Smooth muscle cell (in vitro differentiated cells): ENCODE data around the gene CLTB. TPM values are rescaled to one million over a fixed set of nuclear protein-coding genes. Genes with fewer than 3 reads are reported as not detected.

Experiments
- DNase-seq: peaks from one replicate; lab custom pipeline; 2025; ENCODE audit not compliant: unreplicated experiment; lab: John Stamatoyannopoulos, UW
- H2AFZ ChIP-seq: fragments of 200-600 bp; sonication (generic); 2 replicates; pipeline ENCODE4 v1.6.0; 2016; ENCODE audit warnings: antibody characterized with exemption, low read depth, mild to moderate bottlenecking
- H3F3A ChIP-seq: fragments of 200-600 bp; sonication (generic); 2 replicates; pipeline ENCODE4 v1.6.0; 2017; ENCODE audit warnings: antibody characterized with exemption, low read depth
- H3K27ac ChIP-seq: fragments of 200-600 bp; sonication (generic); 2 replicates; pipeline ENCODE4 v1.5.1; 2016; ENCODE audit warnings: low read depth, mild to moderate bottlenecking
- H3K27me3 ChIP-seq: fragments of 200-600 bp; sonication (generic); 2 replicates; pipeline ENCODE4 v1.6.1; 2016; ENCODE audit warnings: low read depth, mild to moderate bottlenecking
- H3K36me3 ChIP-seq: fragments of 200-600 bp; sonication (generic); 2 replicates; pipeline ENCODE4 v1.5.1; 2016; ENCODE audit warnings: low read depth
- H3K4me1 ChIP-seq: fragments of 200-600 bp; sonication (generic); 2 replicates; pipeline ENCODE4 v1.5.1; 2016; ENCODE audit warnings: low read depth
- H3K4me2 ChIP-seq: fragments of 200-600 bp; sonication (generic); 2 replicates; pipeline ENCODE4 v1.6.0; 2016; ENCODE audit warnings: mild to moderate bottlenecking
- H3K4me3 ChIP-seq: fragments of 200-600 bp; sonication (generic); 2 replicates; pipeline ENCODE4 v1.5.1; 2016; ENCODE audit warnings: mild to moderate bottlenecking
- H3K79me2 ChIP-seq: fragments of 200-600 bp; sonication (generic); 2 replicates; pipeline ENCODE4 v1.6.0; 2016; ENCODE audit warnings: low read depth, mild to moderate bottlenecking
- H3K9ac ChIP-seq: fragments of 200-600 bp; sonication (generic); 2 replicates; pipeline ENCODE4 v1.6.0; 2016; ENCODE audit warnings: low read depth
- H3K9me3 ChIP-seq: fragments of 200-600 bp; sonication (generic); replicated peaks from 2 replicates; pipeline ENCODE4 v1.5.1; 2016; ENCODE audit warnings: low read depth
- H4K20me1 ChIP-seq: fragments of 200-600 bp; sonication (generic); 2 replicates; pipeline ENCODE4 v1.6.0; 2016; ENCODE audit warnings: low read depth
- CTCF ChIP-seq: fragments of 200-600 bp; sonication (generic); IDR thresholded peaks from 2 replicates; pipeline ENCODE4 v1.5.1; 2017; ENCODE audit warnings: borderline replicate concordance, mild to moderate bottlenecking, antibody characterized with exemption; ENCODE audit not compliant: insufficient read depth, poor library complexity, severe bottlenecking
- WGBS: methylation state at CpG from one replicate; pipeline ENCODE4 v1.1.7; 2016; ENCODE audit warnings: low lambda C conversion rate; 5-methylcytosine and 5-hydroxymethylcytosine counted together
- polyA plus RNA-seq: library from polyadenylated mRNA; unstranded; fragments of >200 nt; fragmentation: Nextera tagmentation; extraction: Ambion mirVana; gene quantifications from 2 replicates; pipeline ENCODE4 v1.2.1, GENCODE V29; 2016
- total RNA-seq: library from RNA; depleted of rRNA; stranded (reverse); fragments of >200 nt; gene quantifications from 2 replicates; pipeline ENCODE4 v1.2.3, GENCODE V29; 2014

CLTB gene
- total and polyA plus RNA-seq, 2 experiments from 2014 or later, result 107 to 125 TPM

- Histone ChIP-seq H3K9me3 (no peaks in the 10 kb centered on the region), H3K27ac (no peak overlapping the region), H2AFZ (no peak overlapping the region), H3K9ac (no peak overlapping the region), H3K27me3 (no peaks in the 10 kb centered on the region), H3K79me2 (peaks cover 12% of the 10 kb centered on the region), H3K36me3 (no peaks in the 10 kb centered on the region), H3K4me2 (no peak overlapping the region), H3K4me3 (no peak overlapping the region), H4K20me1 (no peaks in the 10 kb centered on the region), H3F3A (no peaks in the 10 kb centered on the region), H3K4me1 (peaks cover 13% of the 10 kb centered on the region)
- no peak for TF ChIP-seq CTCF
- DNase-seq, result no peak
- WGBS, result 95% methylated on average over 4 of the region's 4 CpGs
Observed at GRCh38 chr5:176391999-176392398, 24.3 kb downstream of the CLTB start.

GRCh38 chr5:176391479-176391878, 24.9 kb downstream of the CLTB start:
- no peak overlapping the region for H3K9ac ChIP-seq
- peaks cover 14% of the 10 kb centered on the region for H3K4me1 ChIP-seq
- no peak overlapping the region for H3K27ac ChIP-seq
- no peaks in the 10 kb centered on the region for H3F3A ChIP-seq
- no peaks in the 10 kb centered on the region for H3K27me3 ChIP-seq
- peaks cover 16% of the 10 kb centered on the region for H3K79me2 ChIP-seq
- H2AFZ ChIP-seq, result no peak overlapping the region
- H3K9me3 ChIP-seq, result no peaks in the 10 kb centered on the region
- 97% methylated on average over 4 of the region's 4 CpGs for WGBS
- no peak for DNase-seq
- no peaks in the 10 kb centered on the region for H3K36me3 ChIP-seq
- no peaks in the 10 kb centered on the region for H4K20me1 ChIP-seq
- TF ChIP-seq CTCF, result no peak
- H3K4me2 ChIP-seq, result no peak overlapping the region
- no peak overlapping the region for H3K4me3 ChIP-seq

GRCh38 chr5:176389135-176390123, 26.9 kb downstream of the CLTB start:
- Histone ChIP-seq H3K27me3 (no peaks in the 10 kb centered on the region), H3K4me2 (peak overlapping the region; percentile 99), H3K4me1 (peaks cover 14% of the 10 kb centered on the region), H3K9ac (peak overlapping the region; percentile 53), H2AFZ (no peak overlapping the region), H3K36me3 (peaks cover 3% of the 10 kb centered on the region), H3K27ac (peak overlapping the region; percentile 81), H3F3A (no peaks in the 10 kb centered on the region), H3K9me3 (no peaks in the 10 kb centered on the region), H3K79me2 (peaks cover 29% of the 10 kb centered on the region), H3K4me3 (peak overlapping the region; percentile 64), H4K20me1 (no peaks in the 10 kb centered on the region)
- DNase-seq, result no peak
- WGBS, result 32% methylated on average over 37 of the region's 41 CpGs
- TF ChIP-seq CTCF, result no peak
